ENCODE measurements around the gene TMEM175.

- no peak for TF ChIP-seq CTCF (conservative IDR thresholded peaks at IDR 0.05)
- TF ChIP-seq EZH2 (IDR thresholded peaks at IDR 0.05; ENCODE audit: low read depth) = no peak
Measured at GRCh38 chr4:917992-918391, 14.3 kb upstream of the TMEM175 start.
